Muscle of leg (tissue), 11 donors: ENCODE results near the gene PTPN14. TPM values are rescaled to one million over a fixed set of nuclear protein-coding genes. Genes with fewer than 3 reads are reported as not detected.

Source experiments
- DNase-seq: peaks from one replicate; pipeline ENCODE4 v3.0.0; 2013
- H3K27ac ChIP-seq: one replicate; pipeline ENCODE4 v1.5.1; 2013; ENCODE audit warnings: mild to moderate bottlenecking, low read length, control low read depth
- H3K27me3 ChIP-seq: one replicate; pipeline ENCODE4 v1.6.1; 2013; ENCODE audit warnings: low read length; ENCODE audit not compliant: control insufficient read depth, insufficient read depth
- H3K36me3 ChIP-seq: one replicate; pipeline ENCODE4 v1.6.1; 2013; ENCODE audit warnings: low read length; ENCODE audit not compliant: control insufficient read depth, insufficient read depth
- H3K4me1 ChIP-seq: one replicate; pipeline ENCODE4 v1.6.1; 2013; ENCODE audit warnings: low read length; ENCODE audit not compliant: control insufficient read depth, insufficient read depth
- H3K4me3 ChIP-seq: one replicate; pipeline ENCODE4 v1.5.1; 2013; ENCODE audit warnings: low read length, control low read depth
- H3K9me3 ChIP-seq: replicated peaks from 2 replicates; pipeline ENCODE4 v1.6.1; 2013; ENCODE audit warnings: low read depth, low read length; ENCODE audit not compliant: control insufficient read depth
- WGBS: methylation state at CpG from one replicate; pipeline ENCODE4 v1.1.5; 2013; ENCODE audit warnings: missing lambda C conversion rate; ENCODE audit not compliant: insufficient coverage; 5-methylcytosine and 5-hydroxymethylcytosine counted together
- polyA plus RNA-seq, 8 donors: library from polyadenylated mRNA; unstranded; fragments of 120-200 nt; gene quantifications; one replicate each; pipeline versions ENCODE4 v1.2.1 to v1.2.3, GENCODE V29; 2013; ENCODE audit warnings: inconsistent platforms in 1 of 8, low replicate concordance in 1 of 8; ENCODE audit not compliant: insufficient read length in 8 of 8, insufficient read depth in 1 of 8
- total RNA-seq: library from RNA; stranded (reverse); fragments of 120-200 nt; gene quantifications from one replicate; pipeline ENCODE4 v1.2.4, GENCODE V29; 2013

PTPN14 gene
- total and polyA plus RNA-seq, 9 donors: 9.4 to 25.2 (median 15.8) TPM

GRCh38 chr1:214344897-214345296 lies 206.5 kb downstream of the PTPN14 start:
- Histone ChIP-seq H3K4me3 (no peak overlapping the region), H3K9me3 (peaks cover 8% of the 10 kb centered on the region), H3K27ac (no peak overlapping the region), H3K36me3 (peaks cover 17% of the 10 kb centered on the region), H3K4me1 (no peaks in the 10 kb centered on the region), H3K27me3 (no peaks in the 10 kb centered on the region)
- no peak for DNase-seq

GRCh38 chr1:214342525-214342924 lies 208.9 kb downstream of the PTPN14 start:
- Histone ChIP-seq H3K4me3 (no peak overlapping the region), H3K27me3 (no peaks in the 10 kb centered on the region), H3K4me1 (peaks cover 4% of the 10 kb centered on the region), H3K27ac (no peak overlapping the region), H3K9me3 (peaks cover 8% of the 10 kb centered on the region), H3K36me3 (peaks cover 17% of the 10 kb centered on the region)
- no peak for DNase-seq

- Histone ChIP-seq H3K4me1 (peaks cover 9% of the 10 kb centered on the region), H3K9me3 (peaks cover 8% of the 10 kb centered on the region), H3K27me3 (no peaks in the 10 kb centered on the region), H3K27ac (no peak overlapping the region), H3K4me3 (no peak overlapping the region), H3K36me3 (peaks cover 21% of the 10 kb centered on the region)
- no peak for DNase-seq
- WGBS: 86% methylated on average over 2 of the region's 3 CpGs
These were observed 209.5 kb downstream of the PTPN14 start for GRCh38 chr1:214341932-214342331.

GRCh38 chr1:214341459-214341858 lies 209.9 kb downstream of the PTPN14 start:
- WGBS: 100% methylated on average over 1 of the region's 3 CpGs
- Histone ChIP-seq H3K4me1 (peaks cover 9% of the 10 kb centered on the region), H3K9me3 (peaks cover 8% of the 10 kb centered on the region), H3K27me3 (no peaks in the 10 kb centered on the region), H3K4me3 (no peak overlapping the region), H3K36me3 (peaks cover 21% of the 10 kb centered on the region), H3K27ac (no peak overlapping the region)
- DNase-seq: no peak

- no CpG with 5 or more reads among the region's 4 CpGs for WGBS
- Histone ChIP-seq H3K27me3 (no peaks in the 10 kb centered on the region), H3K4me3 (no peak overlapping the region), H3K4me1 (peaks cover 11% of the 10 kb centered on the region), H3K27ac (no peak overlapping the region), H3K36me3 (peaks cover 26% of the 10 kb centered on the region), H3K9me3 (no peaks in the 10 kb centered on the region)
- DNase-seq: peak; percentile 24
These were observed 213.2 kb downstream of the PTPN14 start for GRCh38 chr1:214338212-214338611.

GRCh38 chr1:214337511-214337910 lies 213.9 kb downstream of the PTPN14 start:
- no CpG with 5 or more reads among the region's 6 CpGs for WGBS
- Histone ChIP-seq H3K4me3 (no peak overlapping the region), H3K4me1 (peaks cover 13% of the 10 kb centered on the region), H3K9me3 (no peaks in the 10 kb centered on the region), H3K27me3 (no peaks in the 10 kb centered on the region), H3K27ac (peak overlapping the region; percentile 70), H3K36me3 (peaks cover 29% of the 10 kb centered on the region)
- DNase-seq: peak; percentile 83

- Histone ChIP-seq H3K9me3 (no peaks in the 10 kb centered on the region), H3K4me1 (peaks cover 13% of the 10 kb centered on the region), H3K4me3 (no peak overlapping the region), H3K27ac (peak overlapping the region; percentile 70), H3K36me3 (peaks cover 31% of the 10 kb centered on the region), H3K27me3 (no peaks in the 10 kb centered on the region)
- no peak for DNase-seq
- 43% methylated on average over 1 of the region's 2 CpGs for WGBS
These were observed 214.4 kb downstream of the PTPN14 start for GRCh38 chr1:214337015-214337414.

GRCh38 chr1:214335567-214335966 lies 215.8 kb downstream of the PTPN14 start:
- no CpG with 5 or more reads among the region's 4 CpGs for WGBS
- peaks cover 13% of the 10 kb centered on the region for H3K4me1 ChIP-seq
- H3K27me3 ChIP-seq: no peaks in the 10 kb centered on the region
- peaks cover 31% of the 10 kb centered on the region for H3K36me3 ChIP-seq
- H3K9me3 ChIP-seq: no peaks in the 10 kb centered on the region
- no peak overlapping the region for H3K4me3 ChIP-seq
- no peak for DNase-seq
- no peak overlapping the region for H3K27ac ChIP-seq

- Histone ChIP-seq H3K9me3 (no peaks in the 10 kb centered on the region), H3K27me3 (no peaks in the 10 kb centered on the region), H3K36me3 (peaks cover 46% of the 10 kb centered on the region), H3K4me1 (peaks cover 17% of the 10 kb centered on the region), H3K27ac (peak overlapping the region; percentile 55), H3K4me3 (no peak overlapping the region)
- WGBS: 76% methylated on average over 4 of the region's 6 CpGs
- DNase-seq: peak; percentile 74
These were observed 218.2 kb downstream of the PTPN14 start for GRCh38 chr1:214332946-214333798.

GRCh38 chr1:214331827-214332423 lies 219.5 kb downstream of the PTPN14 start:
- Histone ChIP-seq H3K36me3 (peaks cover 49% of the 10 kb centered on the region), H3K4me3 (no peak overlapping the region), H3K27ac (no peak overlapping the region), H3K4me1 (peaks cover 8% of the 10 kb centered on the region), H3K27me3 (no peaks in the 10 kb centered on the region), H3K9me3 (no peaks in the 10 kb centered on the region)
- 63% methylated on average over 8 of the region's 9 CpGs for WGBS
- no peak for DNase-seq
